A549 (cell line): ENCODE data around the gene DAGLA. TPM values are rescaled to one million over a fixed set of nuclear protein-coding genes. Genes with fewer than 3 reads are reported as not detected.

Experiments used
- ATAC-seq, 2 experiments: fragments of 200-7000 bp in 1 of 2; fragments of >200 bp in 1 of 2; cut with Nextera tagmentation in 1 of 2; cut with Tn5 transposase in 1 of 2; 3 replicates each; pipeline versions ENCODE4 v1.8.0 to v1.9.1; 2018 to 2020; ENCODE audit warnings: mild to moderate bottlenecking in 1 of 2, moderate library complexity in 1 of 2
- CTCF ChIA-PET: fragments of 300-600 bp; sonication (Branson Sonifier 250); formaldehyde crosslinking; extraction: SDS; loops from one replicate; lab custom pipeline; 2021; ENCODE audit warnings: antibody characterized with exemption, inconsistent platforms; lab: Yijun Ruan, JAX
- POLR2A ChIA-PET: fragments of 350-600 bp; formaldehyde crosslinking; extraction: SDS; loops from one replicate; lab custom pipeline; 2021; ENCODE audit warnings: antibody characterized with exemption, inconsistent platforms; lab: Yijun Ruan, JAX
- DNase-seq, 2 experiments: peaks; one replicate each; pipeline versions ENCODE4 v3.0.0 to v3.0.0-alpha.2; 2011 to 2016; ENCODE audit warnings: low read depth in 1 of 2, low spot score in 1 of 2
- FAIRE-seq: peaks from 2 replicates; lab custom pipeline; 2011; peaks lifted over from hg19 to GRCh38; lab: Jason Lieb, UNC
- H3K27ac ChIP-seq, 2 experiments: fragments of >200 bp; sonication (Bioruptor Twin); formaldehyde crosslinking; 3 replicates each; pipeline ENCODE4 v1.5.1; 2016 to 2017
- H3K4me1 ChIP-seq: fragments of >200 bp; sonication (Bioruptor Twin); formaldehyde crosslinking; 3 replicates; pipeline ENCODE4 v1.6.1; 2016
- H3K4me2 ChIP-seq: fragments of >200 bp; sonication (Bioruptor Twin); formaldehyde crosslinking; 3 replicates; pipeline ENCODE4 v1.6.1; 2016
- H3K4me3 ChIP-seq: fragments of >200 bp; sonication (Bioruptor Twin); formaldehyde crosslinking; 3 replicates; pipeline ENCODE4 v1.5.1; 2016
- H3K9me3 ChIP-seq: fragments of >200 bp; sonication (Bioruptor Twin); formaldehyde crosslinking; 3 replicates; pipeline ENCODE4 v1.6.1; 2016
- BCL3 ChIP-seq: fragments of >200 bp; sonication (Bioruptor Twin); formaldehyde crosslinking; IDR thresholded peaks from 3 replicates; pipeline ENCODE4 v1.6.1; 2016
- CBX8 ChIP-seq: fragments of 200-600 bp; sonication (generic); IDR thresholded peaks from 2 replicates; pipeline ENCODE4 v1.6.1; 2016
- CEBPB ChIP-seq, 2 experiments: fragments of >200 bp in 1 of 2; sonication (Bioruptor Twin) in 1 of 2; formaldehyde crosslinking in 1 of 2; IDR thresholded peaks; 2 replicates each; pipeline ENCODE4 v1.6.1; 2012 to 2016
- CHD2 ChIP-seq: fragments of 150-350 bp; IDR thresholded peaks from 2 replicates; pipeline ENCODE4 v1.6.1; 2014; ENCODE audit warnings: low read length; ENCODE audit not compliant: partially characterized antibody
- E2F6 ChIP-seq: IDR thresholded peaks from 2 replicates; pipeline ENCODE4 v1.6.1; 2012; ENCODE audit warnings: low read depth, borderline replicate concordance
- EHF ChIP-seq: fragments of 250-450 bp; sonication (Bioruptor Pico); IDR thresholded peaks from 2 replicates; pipeline ENCODE4 v1.5.0; 2020; ENCODE audit warnings: mild to moderate bottlenecking
- ESRRA ChIP-seq: fragments of 150-350 bp; IDR thresholded peaks from 2 replicates; pipeline ENCODE4 v1.6.1; 2014; ENCODE audit warnings: mild to moderate bottlenecking, low read length, borderline replicate concordance
- FOSB ChIP-seq: fragments of 250-450 bp; sonication (Bioruptor Pico); IDR thresholded peaks from 2 replicates; pipeline ENCODE4 v1.5.0; 2020; ENCODE audit warnings: mild to moderate bottlenecking, moderate library complexity
- FOXS1 ChIP-seq: fragments of 250-450 bp; sonication (Bioruptor Pico); IDR thresholded peaks from 2 replicates; pipeline ENCODE4 v1.5.0; 2020; ENCODE audit warnings: mild to moderate bottlenecking, moderate library complexity
- HES2 ChIP-seq: fragments of >200 bp; sonication (Bioruptor Twin); formaldehyde crosslinking; IDR thresholded peaks from 2 replicates; pipeline ENCODE4 v1.6.1; 2016
- HOXA7 ChIP-seq: fragments of 250-450 bp; sonication (Bioruptor Pico); IDR thresholded peaks from 2 replicates; pipeline ENCODE4 v1.5.0; 2020; ENCODE audit warnings: mild to moderate bottlenecking, moderate library complexity
- HOXB13 ChIP-seq: fragments of 250-450 bp; sonication (Bioruptor Pico); IDR thresholded peaks from 2 replicates; pipeline ENCODE4 v1.5.0; 2020; ENCODE audit warnings: low read depth, mild to moderate bottlenecking, moderate library complexity
- JUN ChIP-seq, 2 experiments: fragments of >200 bp; sonication (Bioruptor Twin); formaldehyde crosslinking; IDR thresholded peaks; 2 replicates in 1 of 2; 3 replicates in 1 of 2; pipeline ENCODE4 v1.6.1; 2016 to 2017
- JUNB ChIP-seq: fragments of >200 bp; sonication (Bioruptor Twin); formaldehyde crosslinking; IDR thresholded peaks from 2 replicates; pipeline ENCODE4 v1.6.1; 2016
- KDM1A ChIP-seq: fragments of 200-600 bp; sonication (generic); IDR thresholded peaks from 2 replicates; pipeline ENCODE4 v1.6.1; 2016; ENCODE audit warnings: low read depth, mild to moderate bottlenecking
- MAZ ChIP-seq: fragments of 150-350 bp; IDR thresholded peaks from 2 replicates; pipeline ENCODE4 v1.6.1; 2014; ENCODE audit warnings: antibody characterized with exemption, low read depth, low read length, borderline replicate concordance
- MYC ChIP-seq: IDR thresholded peaks from 2 replicates; pipeline ENCODE4 v1.6.1; 2012; ENCODE audit warnings: mild to moderate bottlenecking, inconsistent platforms, low read length, improper control_type of control experiment, borderline replicate concordance
- NR3C1 ChIP-seq: fragments of >200 bp; sonication (Bioruptor Twin); formaldehyde crosslinking; IDR thresholded peaks from 3 replicates; pipeline ENCODE4 v1.6.1; 2017
- PHF8 ChIP-seq: fragments of 200-600 bp; sonication (generic); IDR thresholded peaks from 2 replicates; pipeline ENCODE4 v1.6.1; 2016; ENCODE audit warnings: low read depth, mild to moderate bottlenecking, antibody characterized with exemption, moderate library complexity, borderline replicate concordance
- POLR2AphosphoS2 ChIP-seq: conservative IDR thresholded peaks from 2 replicates; pipeline ENCODE4 v1.6.1; 2012; ENCODE audit warnings: low read length, improper control_type of control experiment, inconsistent platforms
- RAD21 ChIP-seq, 2 experiments: fragments of >200 bp in 1 of 2; sonication (Bioruptor Twin) in 1 of 2; formaldehyde crosslinking in 1 of 2; IDR thresholded peaks in 1 of 2; conservative IDR thresholded peaks in 1 of 2; 2 replicates in 1 of 2; 3 replicates in 1 of 2; pipeline ENCODE4 v1.6.1; 2012 to 2018; ENCODE audit warnings: inconsistent platforms in 1 of 2
- RCOR1 ChIP-seq: fragments of 150-350 bp; IDR thresholded peaks from 2 replicates; pipeline ENCODE4 v1.6.1; 2014; ENCODE audit warnings: antibody characterized with exemption, low read length, low read depth
- RFX5 ChIP-seq: fragments of 450-650 bp; IDR thresholded peaks from 2 replicates; pipeline ENCODE4 v1.7.1; 2014; ENCODE audit warnings: antibody characterized with exemption, mild to moderate bottlenecking, moderate library complexity
- RNF2 ChIP-seq: fragments of 200-600 bp; sonication (generic); IDR thresholded peaks from 2 replicates; pipeline ENCODE4 v1.6.1; 2016; ENCODE audit warnings: low read depth, mild to moderate bottlenecking, antibody characterized with exemption, moderate library complexity, borderline replicate concordance
- SMC3 ChIP-seq: fragments of >200 bp; sonication (Bioruptor Twin); formaldehyde crosslinking; IDR thresholded peaks from 3 replicates; pipeline ENCODE4 v1.6.1; 2018; ENCODE audit warnings: inconsistent platforms
- TP53 ChIP-seq: fragments of 250-450 bp; sonication (Bioruptor Pico); IDR thresholded peaks from 2 replicates; pipeline ENCODE4 v1.5.0; 2021; ENCODE audit warnings: mild to moderate bottlenecking, moderate library complexity
- USF2 ChIP-seq: fragments of 450-650 bp; IDR thresholded peaks from 2 replicates; pipeline ENCODE4 v1.6.1; 2014; ENCODE audit warnings: antibody characterized with exemption
- ZC3H11A ChIP-seq: fragments of 450-650 bp; IDR thresholded peaks from 2 replicates; pipeline ENCODE4 v1.6.1; 2014; ENCODE audit warnings: antibody characterized with exemption, mild to moderate bottlenecking
- ZFP36 ChIP-seq: fragments of 450-650 bp; IDR thresholded peaks from 2 replicates; pipeline ENCODE4 v1.6.1; 2014; ENCODE audit warnings: borderline replicate concordance; ENCODE audit not compliant: partially characterized antibody
- ZSCAN20 ChIP-seq: fragments of 250-450 bp; sonication (Bioruptor Pico); IDR thresholded peaks from 2 replicates; pipeline ENCODE4 v1.8.0; 2022; ENCODE audit warnings: mild to moderate bottlenecking, moderate library complexity
- WGBS: methylation state at CpG from one replicate; pipeline ENCODE4 v1.1.6; 2017; ENCODE audit errors: missing lambda C conversion rate; 5-methylcytosine and 5-hydroxymethylcytosine counted together
- polyA plus RNA-seq, 4 experiments: library from polyadenylated mRNA; depleted of rRNA in 3 of 4; stranded (reverse); fragments of >200 nt; fragmentation: RNase III in 1 of 4; extraction: RNeasy Plus Mini Kit Qiagen cat#74134 plus additional on column Dnase treatment in 1 of 4; gene quantifications; 2 replicates in 3 of 4; 3 replicates in 1 of 4; pipeline ENCODE4 v1.2.3, GENCODE V29; 2011 to 2017
- TF ChIP-seq, protein P1 (sequence below): IDR thresholded peaks from 2 replicates; pipeline ENCODE4 v1.6.1; 2012
- TF ChIP-seq, protein P2 (sequence below): IDR thresholded peaks from 2 replicates; pipeline ENCODE4 v1.6.1; 2012
- TF ChIP-seq, protein P3 (sequence below): fragments of 250-450 bp; sonication (Bioruptor Pico); IDR thresholded peaks from 2 replicates; pipeline ENCODE4 v1.5.0; 2020; ENCODE audit warnings: low read depth, mild to moderate bottlenecking, moderate library complexity
- TF ChIP-seq, protein P4 (sequence below): fragments of >200 bp; sonication (Bioruptor Twin); formaldehyde crosslinking; IDR thresholded peaks from 3 replicates; pipeline ENCODE4 v1.5.1; 2016

DAGLA gene
- polyA plus RNA-seq, 2 of the 4 experiments (the other 2 are of a cell fraction) = 0.93 to 2.5 TPM

GRCh38 chr11:61733120-61733978 is 53.2 kb downstream of the DAGLA start:
- DNase-seq = peak; percentile 81 to 95
- WGBS = 23% methylated on average over 10 of the region's 13 CpGs
- CTCF ChIA-PET = interaction anchor here (0.6 to 11.4 kb wide), 60 partner anchors 12 to 287 kb away, joined by 3 to 156 read pairs (median 5); partner anchors contain the start of genes DAGLA and MYRF
- Histone ChIP-seq H3K9me3 (no peaks in the 10 kb centered on the region), H3K27ac (0 out of 6 replicates have a peak overlapping the region, but pooled peaks of 1 of the 2 experiments have one; percentile 41), H3K4me2 (no peak overlapping the region), H3K4me3 (no peak overlapping the region), H3K4me1 (peaks cover 27% of the 10 kb centered on the region)
- POLR2A ChIA-PET = interaction anchor here (0.5 to 0.7 kb wide), 2 partner anchors 33 to 148 kb away, joined by 3 read pairs; no protein-coding TSS in a partner anchor
- FAIRE-seq = peak; percentile 89
- ATAC-seq = peak; percentile 69 to 89
- TF ChIP-seq, protein P1, sequence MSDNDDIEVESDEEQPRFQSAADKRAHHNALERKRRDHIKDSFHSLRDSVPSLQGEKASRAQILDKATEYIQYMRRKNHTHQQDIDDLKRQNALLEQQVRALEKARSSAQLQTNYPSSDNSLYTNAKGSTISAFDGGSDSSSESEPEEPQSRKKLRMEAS = peak; percentile 77
- TF ChIP-seq MYC (no peak), JUNB (no peak), KDM1A (no peak), TP53 (CRISPR knock-in tag) (no peak), FOSB (CRISPR knock-in tag) (no peak), BCL3 (no peak), EHF (CRISPR knock-in tag) (no peak), RAD21 (conservative IDR thresholded peaks at IDR 0.05 in 1 of 2, IDR thresholded peaks at IDR 0.05 in 1 of 2) (peak; percentile 93 to 97), PHF8 (no peak), POLR2AphosphoS2 (no peak), CEBPB (IDR thresholded peaks at IDR 0.05) (no peak), FOXS1 (no peak), NR3C1 (no peak), ZFP36 (no peak), SMC3 (peak; percentile 90), RCOR1 (no peak), HOXB13 (CRISPR knock-in tag) (no peak), ZSCAN20 (CRISPR knock-in tag) (no peak), CHD2 (no peak), RFX5 (no peak), HOXA7 (CRISPR knock-in tag) (no peak), MAZ (no peak), JUN (IDR thresholded peaks at IDR 0.05) (no peak), CBX8 (no peak), ESRRA (no peak), HES2 (no peak), USF2 (peak; percentile 98), E2F6 (no peak), RNF2 (no peak), ZC3H11A (no peak)
- TF ChIP-seq, protein P2, sequence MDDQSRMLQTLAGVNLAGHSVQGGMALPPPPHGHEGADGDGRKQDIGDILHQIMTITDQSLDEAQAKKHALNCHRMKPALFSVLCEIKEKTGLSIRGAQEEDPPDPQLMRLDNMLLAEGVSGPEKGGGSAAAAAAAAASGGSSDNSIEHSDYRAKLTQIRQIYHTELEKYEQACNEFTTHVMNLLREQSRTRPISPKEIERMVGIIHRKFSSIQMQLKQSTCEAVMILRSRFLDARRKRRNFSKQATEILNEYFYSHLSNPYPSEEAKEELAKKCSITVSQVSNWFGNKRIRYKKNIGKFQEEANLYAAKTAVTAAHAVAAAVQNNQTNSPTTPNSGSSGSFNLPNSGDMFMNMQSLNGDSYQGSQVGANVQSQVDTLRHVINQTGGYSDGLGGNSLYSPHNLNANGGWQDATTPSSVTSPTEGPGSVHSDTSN = 0 out of 2 replicates have a peak, but pooled peaks have one; percentile 48
- TF ChIP-seq, protein P3, sequence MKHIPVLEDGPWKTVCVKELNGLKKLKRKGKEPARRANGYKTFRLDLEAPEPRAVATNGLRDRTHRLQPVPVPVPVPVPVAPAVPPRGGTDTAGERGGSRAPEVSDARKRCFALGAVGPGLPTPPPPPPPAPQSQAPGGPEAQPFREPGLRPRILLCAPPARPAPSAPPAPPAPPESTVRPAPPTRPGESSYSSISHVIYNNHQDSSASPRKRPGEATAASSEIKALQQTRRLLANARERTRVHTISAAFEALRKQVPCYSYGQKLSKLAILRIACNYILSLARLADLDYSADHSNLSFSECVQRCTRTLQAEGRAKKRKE (CRISPR knock-in tag) = no peak
- TF ChIP-seq, protein P4, sequence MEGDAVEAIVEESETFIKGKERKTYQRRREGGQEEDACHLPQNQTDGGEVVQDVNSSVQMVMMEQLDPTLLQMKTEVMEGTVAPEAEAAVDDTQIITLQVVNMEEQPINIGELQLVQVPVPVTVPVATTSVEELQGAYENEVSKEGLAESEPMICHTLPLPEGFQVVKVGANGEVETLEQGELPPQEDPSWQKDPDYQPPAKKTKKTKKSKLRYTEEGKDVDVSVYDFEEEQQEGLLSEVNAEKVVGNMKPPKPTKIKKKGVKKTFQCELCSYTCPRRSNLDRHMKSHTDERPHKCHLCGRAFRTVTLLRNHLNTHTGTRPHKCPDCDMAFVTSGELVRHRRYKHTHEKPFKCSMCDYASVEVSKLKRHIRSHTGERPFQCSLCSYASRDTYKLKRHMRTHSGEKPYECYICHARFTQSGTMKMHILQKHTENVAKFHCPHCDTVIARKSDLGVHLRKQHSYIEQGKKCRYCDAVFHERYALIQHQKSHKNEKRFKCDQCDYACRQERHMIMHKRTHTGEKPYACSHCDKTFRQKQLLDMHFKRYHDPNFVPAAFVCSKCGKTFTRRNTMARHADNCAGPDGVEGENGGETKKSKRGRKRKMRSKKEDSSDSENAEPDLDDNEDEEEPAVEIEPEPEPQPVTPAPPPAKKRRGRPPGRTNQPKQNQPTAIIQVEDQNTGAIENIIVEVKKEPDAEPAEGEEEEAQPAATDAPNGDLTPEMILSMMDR = peak; percentile 94
